Suppressor macrophage treated with lipopolysaccharide for 1 hour (primary cell): ENCODE measurements around the gene LRRC18.

Experiments
- DNase-seq, 3 donors: peaks; one replicate each; pipeline ENCODE4 v3.0.0-alpha.2; 2020 to 2022

The LRRC18 gene

DNA sequence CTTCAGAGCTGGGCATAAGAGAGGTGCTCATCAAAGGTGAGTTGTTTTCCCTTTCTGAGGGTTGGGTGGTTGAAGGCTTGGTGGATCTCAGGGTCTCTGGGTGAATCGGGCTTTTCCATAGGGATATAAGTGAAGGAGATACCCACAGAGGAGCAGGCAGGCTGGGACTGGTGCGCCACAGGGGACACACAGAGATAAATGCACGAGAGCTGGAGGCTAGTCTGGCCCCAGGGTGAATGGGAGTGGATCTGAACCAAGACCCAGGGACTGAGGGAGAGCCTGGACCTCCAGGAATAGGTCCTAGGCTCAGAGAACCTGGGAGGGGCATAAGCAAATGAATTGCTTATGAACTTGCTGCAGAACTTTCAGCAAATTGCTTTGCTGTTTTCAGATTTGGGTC lies 61.5 kb downstream of the LRRC18 start:
- DNase-seq: no peak

DNA sequence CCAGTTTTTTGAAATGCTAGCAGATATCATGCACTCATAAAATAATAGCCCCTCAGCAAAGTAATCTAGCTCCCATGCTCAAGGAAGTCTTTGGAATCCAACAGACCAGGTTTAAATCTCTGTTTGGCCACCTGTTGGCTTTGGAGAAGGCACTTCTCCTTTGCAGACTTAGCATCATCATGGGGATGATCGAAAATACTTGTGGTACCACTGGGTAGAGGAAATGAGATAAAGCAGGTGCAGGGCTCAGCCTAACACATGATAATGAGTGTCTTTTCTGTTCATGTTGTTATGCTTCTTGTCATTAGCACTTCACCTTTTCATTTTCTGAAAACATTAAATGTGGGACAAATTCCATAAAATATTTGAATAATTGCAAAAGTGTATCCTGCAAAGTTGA lies 67.4 kb downstream of the LRRC18 start:
- DNase-seq: no peak
